Cerebellar nuclear complex (tissue), 1 donor: Measurements from ENCODE around the gene BTNL2.

Experiments used
- DNase-seq, 2 experiments: peaks; one replicate each; lab custom pipeline; 2025; lab: John Stamatoyannopoulos, UW

BTNL2 gene

GRCh38 chr6:32413427-32414047 is 6.6 kb upstream of the BTNL2 start:
- no peak for DNase-seq

GRCh38 chr6:32411566-32412327 is 4.8 kb upstream of the BTNL2 start:
- no peak for DNase-seq

DNA sequence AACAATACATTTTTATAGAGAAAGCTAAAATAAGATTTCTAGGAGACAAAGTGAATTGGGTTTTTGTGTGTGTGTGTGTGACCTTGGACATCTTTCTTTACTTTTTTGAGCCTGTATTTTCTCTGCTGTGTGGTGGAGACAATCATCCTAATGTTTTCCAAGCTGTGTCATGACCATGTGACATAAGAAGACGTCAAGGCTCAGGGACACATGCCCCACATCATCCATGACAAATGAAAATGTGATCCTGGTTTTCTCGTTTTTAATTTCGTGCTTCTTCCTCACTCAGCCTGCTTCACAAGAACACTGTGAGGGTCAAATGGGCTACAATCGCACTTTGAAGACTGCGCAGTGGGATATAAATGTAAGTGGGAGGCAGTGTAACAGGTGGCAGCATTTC is 3.9 kb upstream of the BTNL2 start:
- DNase-seq = no peak

- DNase-seq = no peak
Measured at GRCh38 chr6:32406197-32406596, 784 bp downstream of the BTNL2 start.

- no peak for DNase-seq
Measured at GRCh38 chr6:32405656-32406055, 1.3 kb downstream of the BTNL2 start.

DNA sequence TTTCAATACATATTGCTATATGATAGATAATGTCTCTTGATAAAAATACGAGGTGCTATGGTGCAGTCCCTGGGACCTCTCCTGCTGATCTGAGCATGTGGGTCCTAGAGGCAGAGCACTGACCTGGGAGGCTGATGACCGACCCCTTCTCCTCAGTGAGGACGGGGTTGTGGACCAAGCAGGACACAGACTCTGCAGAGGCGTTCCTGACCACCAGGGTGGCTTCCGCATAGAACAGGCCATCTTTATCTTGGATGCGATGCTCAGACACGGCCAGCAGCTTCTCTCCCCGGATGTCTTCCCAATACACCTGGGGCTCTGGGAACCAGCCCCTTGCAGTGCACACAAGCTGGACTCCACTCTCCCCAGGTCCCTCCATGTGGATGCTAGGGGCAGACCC is 4.2 kb downstream of the BTNL2 start:
- DNase-seq = no peak

DNA sequence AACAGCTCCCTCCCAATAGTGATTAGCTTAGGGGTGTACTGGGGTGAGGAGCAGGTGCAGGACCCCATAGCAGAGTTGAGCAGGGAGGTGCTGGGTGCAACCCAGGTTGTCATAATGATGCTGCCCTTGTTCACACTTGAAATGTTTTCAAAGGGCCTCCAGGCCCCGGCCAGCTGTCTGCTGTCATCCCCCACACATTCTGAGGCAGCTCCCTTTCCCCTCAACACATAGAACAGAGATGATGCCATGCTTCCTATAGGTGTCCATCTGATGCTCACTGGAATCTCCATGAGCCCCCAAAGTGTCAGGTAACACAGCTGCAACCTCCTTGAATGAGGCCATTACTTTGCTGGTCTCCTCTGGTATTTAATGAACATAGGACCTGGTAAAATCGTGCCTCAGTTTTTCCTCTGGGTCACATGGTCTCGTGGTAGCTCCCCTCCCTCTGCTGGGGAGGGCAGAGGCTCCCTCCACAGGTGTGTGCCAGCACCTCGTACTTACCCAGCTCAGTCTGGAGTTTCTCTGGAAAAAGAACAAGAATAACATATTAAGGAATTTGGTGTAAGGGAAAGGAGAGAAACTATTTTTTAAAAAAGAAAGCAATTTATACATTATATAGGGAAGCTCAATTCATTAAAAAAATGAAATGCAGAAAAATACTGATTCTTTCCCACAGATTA is 5.6 kb downstream of the BTNL2 start:
- DNase-seq = no peak

DNA sequence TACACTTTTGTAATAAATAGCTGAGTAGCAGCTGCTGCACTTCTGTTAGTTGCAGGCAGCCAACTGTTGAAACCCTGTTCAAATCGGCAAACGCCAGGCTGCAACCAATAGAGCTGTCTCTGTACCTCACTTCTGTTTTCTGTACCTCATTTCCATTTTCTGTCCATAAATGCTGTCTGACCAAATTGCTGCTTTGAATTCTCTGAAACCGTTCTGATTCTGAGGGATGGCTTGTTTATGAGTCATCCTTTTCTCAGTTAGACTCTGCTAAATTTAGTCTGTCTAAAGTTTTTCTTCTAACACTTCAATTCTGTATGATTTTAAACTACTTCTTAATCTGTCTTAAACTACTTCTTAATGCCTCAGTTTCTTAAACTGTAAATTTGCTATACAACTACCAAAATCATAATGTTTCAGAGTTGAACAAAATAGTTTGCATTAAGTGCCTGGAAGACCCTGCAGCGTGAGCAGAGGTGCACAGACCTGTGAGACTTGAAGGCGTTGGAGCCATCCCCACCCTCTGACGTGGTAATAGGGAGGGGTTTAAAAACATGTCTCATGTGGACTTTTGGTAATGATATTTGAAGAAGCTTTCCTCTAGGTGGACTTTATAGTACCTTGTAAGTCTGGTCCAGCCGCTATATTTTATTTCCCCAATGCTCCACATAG is 9.6 kb downstream of the BTNL2 start:
- DNase-seq = no peak

GRCh38 chr6:32396028-32396427 is 11.0 kb downstream of the BTNL2 start:
- DNase-seq = no peak

DNA sequence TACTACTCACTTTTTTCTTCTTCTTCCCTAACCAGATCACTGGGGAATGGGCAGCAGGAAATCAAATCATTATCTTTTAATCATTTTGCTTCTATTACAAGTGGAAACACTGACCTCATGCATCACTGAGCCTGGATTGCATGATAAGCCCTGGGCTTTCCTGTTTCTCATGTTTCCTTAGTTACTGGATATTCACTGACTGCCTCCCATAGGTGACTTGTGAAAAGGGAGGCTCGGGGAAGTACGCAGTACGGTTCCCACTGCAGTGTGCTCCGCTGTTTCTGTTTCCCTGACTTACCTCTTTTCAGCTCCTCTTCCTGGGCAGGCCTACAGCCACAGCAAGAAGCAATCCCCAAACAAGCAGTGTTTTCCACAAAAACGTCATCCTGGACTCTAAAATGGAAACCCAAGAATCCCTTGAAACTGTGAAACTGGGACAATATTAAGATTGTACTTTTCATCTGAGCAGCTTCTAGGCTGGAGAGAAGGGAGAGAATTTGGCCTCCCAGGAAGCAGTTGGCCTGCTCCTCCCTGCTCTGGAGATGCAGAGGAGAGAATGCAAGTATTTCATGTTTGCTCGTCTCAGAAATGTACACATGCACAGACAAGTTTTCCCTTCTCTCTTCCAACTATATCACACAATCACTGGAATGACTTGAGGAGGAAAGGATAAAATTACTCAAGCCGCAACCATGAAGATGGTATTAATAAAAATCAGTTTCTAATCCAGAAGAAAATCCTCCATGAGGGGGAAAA is 13.1 kb downstream of the BTNL2 start:
- DNase-seq = no peak

- DNase-seq = no peak
Measured at GRCh38 chr6:32391505-32391904, 15.5 kb downstream of the BTNL2 start.

DNA sequence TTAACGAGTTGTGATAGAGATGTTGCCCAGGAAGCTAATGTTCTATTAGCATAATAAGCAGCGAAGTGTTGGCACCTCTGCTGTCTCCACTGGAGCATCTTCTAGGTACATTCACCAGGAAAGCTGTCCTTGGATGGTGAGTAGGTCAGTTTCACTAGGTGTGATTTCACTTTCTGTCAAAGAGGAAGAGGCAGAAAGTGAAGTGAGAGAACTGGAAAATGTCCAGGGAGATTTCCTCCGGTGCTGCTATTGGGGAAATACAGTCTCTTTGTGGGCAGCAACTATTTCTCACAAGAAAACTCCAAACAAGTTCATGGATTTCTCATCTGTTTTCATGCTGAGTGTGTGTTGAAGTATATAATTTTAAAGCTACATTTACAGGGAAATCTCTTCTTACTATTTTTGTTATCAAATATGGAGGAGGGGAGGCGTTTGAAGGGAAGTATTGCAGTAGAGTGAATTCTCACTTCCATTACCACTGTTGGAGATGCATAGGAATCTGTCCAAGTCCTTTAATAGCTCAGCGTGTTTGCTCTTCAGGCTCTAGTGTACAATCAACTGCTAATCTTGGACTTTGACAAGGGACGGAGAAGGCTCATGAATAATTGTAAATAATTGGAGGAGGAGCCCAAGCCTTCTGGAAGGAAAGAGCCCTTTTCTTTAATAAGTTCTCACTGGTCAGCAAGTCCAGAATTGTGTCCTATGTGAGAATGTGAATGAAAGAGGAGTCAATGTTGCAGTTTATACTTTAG is 19.2 kb downstream of the BTNL2 start:
- no peak for DNase-seq

DNA sequence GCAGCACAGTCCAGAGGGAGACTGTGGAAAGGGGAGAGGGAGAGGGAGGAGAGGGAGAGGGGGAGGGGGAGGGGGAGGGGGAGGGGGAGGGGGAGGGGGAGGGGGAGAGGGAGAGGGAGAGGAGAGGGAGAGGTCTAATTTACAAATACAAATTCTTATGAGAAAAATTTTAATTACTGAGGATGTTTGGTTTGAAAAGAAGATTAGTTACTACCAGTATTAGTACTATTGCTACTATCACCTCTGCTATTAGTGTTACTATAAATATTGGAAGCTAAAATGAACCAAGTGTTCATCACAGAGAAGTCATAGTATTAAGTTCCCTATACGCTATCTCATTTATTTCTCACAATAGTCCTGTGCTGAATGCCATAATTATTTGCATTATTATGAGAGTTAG is 20.9 kb downstream of the BTNL2 start:
- no peak for DNase-seq

- DNase-seq = no peak
Measured at GRCh38 chr6:32382757-32383420, 24.1 kb downstream of the BTNL2 start.

DNA sequence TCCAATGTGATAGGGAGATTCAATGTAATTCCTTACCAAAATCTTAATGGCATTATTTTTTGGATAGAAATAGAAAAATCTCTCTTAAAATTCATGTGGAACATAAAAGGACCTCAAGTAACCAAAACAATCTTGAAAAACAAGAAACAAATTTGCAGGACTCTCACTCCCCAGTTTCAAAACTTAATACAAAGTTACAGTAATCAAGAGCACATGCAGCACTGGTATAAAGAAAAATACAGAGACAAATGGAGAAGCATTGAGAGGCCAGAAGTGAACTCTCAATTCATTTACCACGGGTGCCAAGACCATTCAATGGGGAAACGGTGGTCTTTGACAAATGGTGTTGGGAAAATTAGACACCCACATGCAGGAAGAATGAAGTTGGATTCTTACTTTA is 27.4 kb downstream of the BTNL2 start:
- DNase-seq = no peak

DNA sequence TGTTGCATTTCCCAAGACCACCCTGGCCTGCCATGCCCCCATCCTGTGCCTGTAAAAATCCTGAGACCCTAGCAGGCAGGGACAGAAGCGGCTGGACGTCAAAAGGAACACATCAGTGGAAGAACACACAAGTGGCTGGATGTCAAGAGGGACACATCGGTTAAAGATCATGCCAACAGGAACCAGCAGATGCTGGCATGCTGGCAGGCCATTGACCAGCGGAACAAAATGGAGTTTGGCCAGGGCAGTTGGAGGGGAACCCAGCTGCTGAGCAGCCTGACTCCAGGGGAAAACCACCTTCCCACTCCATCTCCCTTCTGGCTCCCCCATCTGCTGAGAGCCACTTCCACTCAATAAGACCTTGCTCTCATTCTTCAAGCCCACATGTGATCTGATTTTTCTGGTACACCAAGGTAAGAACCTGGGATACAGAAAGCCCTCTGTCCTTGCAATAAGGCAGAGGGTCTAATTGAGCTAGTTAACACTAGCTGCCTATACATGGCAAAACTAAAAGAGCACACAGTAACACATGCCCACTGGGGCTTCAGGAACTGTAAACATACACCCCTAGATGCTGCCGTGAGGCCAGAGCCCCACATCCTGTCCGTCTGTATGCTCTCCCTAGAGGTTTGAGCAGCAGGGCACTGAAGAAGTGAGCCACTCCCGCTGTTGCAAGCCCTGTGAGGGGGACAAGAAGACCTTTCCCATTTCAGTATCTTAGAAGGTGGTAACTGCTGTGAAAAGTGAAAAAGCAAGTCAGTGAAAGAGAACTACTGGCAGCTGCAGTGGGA is 31.0 kb downstream of the BTNL2 start:
- no peak for DNase-seq

DNA sequence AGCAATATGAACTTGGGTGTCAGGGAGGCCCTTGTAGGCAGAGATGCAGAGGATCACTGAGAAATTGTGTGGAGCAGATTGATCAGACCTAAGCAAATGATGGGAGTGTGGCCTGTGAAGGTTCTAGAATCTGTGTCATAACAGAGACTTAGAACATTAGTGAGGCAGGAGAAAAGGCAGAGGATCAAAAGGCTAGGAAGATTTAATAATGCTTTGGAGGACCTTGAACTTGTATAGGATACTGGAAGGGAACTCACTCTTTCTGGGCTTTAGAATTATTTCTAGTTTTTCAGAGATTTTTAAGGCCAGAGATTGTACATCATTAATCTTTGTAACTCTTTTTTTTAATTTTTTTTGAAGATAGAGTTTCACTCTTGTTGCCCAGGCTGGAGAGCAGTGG is 35.2 kb downstream of the BTNL2 start, which contains the start of gene TSBP1:
TSS of gene TSBP1 (minus strand) at position 101 of the 400 bp plus-strand sequence. CDS start 197 bp downstream, outside the sequence.
- no peak for DNase-seq

GRCh38 chr6:32371229-32371628 is 35.8 kb downstream of the BTNL2 start:
- DNase-seq = no peak

GRCh38 chr6:32370505-32370904 is 36.5 kb downstream of the BTNL2 start:
- no peak for DNase-seq

GRCh38 chr6:32369660-32370059 is 37.3 kb downstream of the BTNL2 start:
- DNase-seq = no peak
